ENCODE measurements around the gene SSX1. TPM values are rescaled to one million over a fixed set of nuclear protein-coding genes. Genes with fewer than 3 reads are reported as not detected.
"Not testable (repeated sequence)": the region's sequence is repeated elsewhere in the genome, so short reads cannot be mapped to it uniquely, and the experiment has no call there.

The SSX1 gene

DNA sequence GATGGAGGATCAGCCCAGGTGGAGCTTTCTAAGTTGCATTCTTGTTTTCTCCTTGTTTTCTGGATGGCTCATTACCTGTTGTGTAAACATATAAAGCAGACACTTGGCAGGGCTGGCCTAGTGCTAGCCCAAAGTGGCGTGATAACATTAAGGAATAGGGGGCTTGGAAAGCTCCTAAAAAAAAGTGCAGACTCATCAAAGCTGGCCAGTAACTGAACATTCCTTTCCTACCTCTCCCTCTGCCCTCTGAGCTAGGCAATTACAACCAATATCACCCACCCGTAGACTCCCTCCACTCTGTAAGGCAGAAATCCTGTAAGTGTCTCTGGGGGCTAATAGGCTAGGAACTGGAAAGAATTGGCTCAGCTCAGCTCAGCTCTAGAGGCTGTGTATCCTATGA lies 58.8 kb downstream of the SSX1 start:
- not testable (repeated sequence) for H3K36me3 ChIP-seq (ENCODE audit: control insufficient read depth in 1 of 2, insufficient read depth in 2 of 2, low read depth in 1 of 2, low read length in 2 of 2); H2AFZ ChIP-seq (ENCODE audit: low read depth, low read length); H3K9me3 ChIP-seq (ENCODE audit: control insufficient read depth, low read length); H3K4me2 ChIP-seq (ENCODE audit: low read length, poor library complexity, severe bottlenecking); H3K4me1 ChIP-seq (ENCODE audit: control insufficient read depth, insufficient read depth, low read depth, low read length); H3K79me1 ChIP-seq (replicated peaks; ENCODE audit: low read length, poor library complexity, severe bottlenecking); H2BK5ac ChIP-seq (ENCODE audit: low read depth, low read length, poor library complexity, severe bottlenecking); H4K91ac ChIP-seq (ENCODE audit: low read length); H3K27me3 ChIP-seq (ENCODE audit: control insufficient read depth in 1 of 2, insufficient read depth in 1 of 2, low read length in 2 of 2); H2BK120ac ChIP-seq (ENCODE audit: low read depth, low read length); H2BK15ac ChIP-seq (ENCODE audit: low read depth, poor library complexity, severe bottlenecking); H3K27ac ChIP-seq (ENCODE audit: low read length, poor library complexity, severe bottlenecking); H3K4ac ChIP-seq (ENCODE audit: low read depth in 1 of 2, low read length in 2 of 2); H3K4me3 ChIP-seq (ENCODE audit: insufficient read depth in 1 of 2, low read depth in 1 of 2, low read length in 2 of 2); H3K9ac ChIP-seq (ENCODE audit: low read length); DNase-seq; H3K14ac ChIP-seq (ENCODE audit: low read length in 2 of 2); H3K23ac ChIP-seq (ENCODE audit: low read length in 2 of 2); H3K18ac ChIP-seq (ENCODE audit: low read depth in 1 of 2, low read length in 2 of 2); H2AK5ac ChIP-seq (ENCODE audit: low read length, severe bottlenecking); H2BK12ac ChIP-seq (ENCODE audit: low read length in 2 of 2); H4K8ac ChIP-seq (ENCODE audit: low read length)
- WGBS, result no CpG with 5 or more reads among the region's 2 CpGs

Small RNA genes within 50 kb of the gene (small RNA-seq; reads per million reads assigned to genes)
- not detected for gene AC245047.3 (ENCODE audit: low read depth)
- gene AC245047.4 (ENCODE audit: low read depth), result not detected
- gene RNA5SP503 (ENCODE audit: low read depth), result not detected
